Fibroblast of gingiva (primary cell): ENCODE data around the gene TERB1.

Experiments
- DNase-seq: peaks from one replicate; pipeline ENCODE4 v3.0.0-alpha.2; 2011; ENCODE audit warnings: low read depth

TERB1 gene

GRCh38 chr16:66705790-66706505 lies 95.4 kb downstream of the TERB1 start:
- no peak for DNase-seq
